ENCODE measurements around the gene LIPI.

GRCh38 chr21:14215971-14216641 is 5.4 kb upstream of the LIPI start, which contains the start of gene RBM11:
- no peak for TF ChIP-seq EZH2 (IDR thresholded peaks at IDR 0.05; ENCODE audit: low read length, missing control alignments)
- no peak for TF ChIP-seq CTCF (conservative IDR thresholded peaks at IDR 0.05 in 1 of 2, IDR thresholded peaks at IDR 0.05 in 1 of 2; ENCODE audit: low read depth in 1 of 2, low read length in 2 of 2)

Measured in fibroblast of lung (primary cell).